Parathyroid adenoma (tissue), 2 donors: ENCODE measurements around the gene NALCN.

Source experiments
- H2AFZ ChIP-seq: fragments of 300-600 bp; sonication (generic); one replicate; pipeline ENCODE4 v1.7.0; 2017; ENCODE audit warnings: antibody characterized with exemption, mild to moderate bottlenecking
- H3K27ac ChIP-seq: fragments of 300-600 bp; sonication (generic); one replicate; pipeline ENCODE4 v1.7.0; 2017
- H3K27me3 ChIP-seq: fragments of 300-600 bp; sonication (generic); one replicate; pipeline ENCODE4 v1.7.0; 2017; ENCODE audit warnings: low read length; ENCODE audit not compliant: control insufficient read depth, insufficient read depth
- H3K36me3 ChIP-seq: fragments of 300-600 bp; sonication (generic); one replicate; pipeline ENCODE4 v1.7.0; 2017; ENCODE audit warnings: low read length; ENCODE audit not compliant: control insufficient read depth, insufficient read depth
- H3K4me1 ChIP-seq: fragments of 300-600 bp; sonication (generic); one replicate; pipeline ENCODE4 v1.7.0; 2017; ENCODE audit warnings: control low read depth
- H3K4me2 ChIP-seq: fragments of 300-600 bp; sonication (generic); one replicate; pipeline ENCODE4 v1.7.0; 2017; ENCODE audit warnings: low read length
- H3K4me3 ChIP-seq: fragments of 300-600 bp; sonication (generic); one replicate; pipeline ENCODE4 v1.7.0; 2017; ENCODE audit warnings: low read depth, low read length
- H3K79me2 ChIP-seq: fragments of 300-600 bp; sonication (generic); one replicate; pipeline ENCODE4 v1.7.0; 2017; ENCODE audit warnings: control low read depth
- H3K9ac ChIP-seq: fragments of 300-600 bp; sonication (generic); one replicate; pipeline ENCODE4 v1.7.0; 2017; ENCODE audit warnings: mild to moderate bottlenecking
- H3K9me3 ChIP-seq: fragments of 300-600 bp; sonication (generic); one replicate; pipeline ENCODE4 v1.7.0; 2017; ENCODE audit warnings: low read length; ENCODE audit not compliant: control insufficient read depth
- CTCF ChIP-seq: fragments of 300-600 bp; sonication (generic); IDR thresholded peaks from one replicate; pipeline ENCODE4 v1.7.0; 2017; ENCODE audit warnings: antibody characterized with exemption, mild to moderate bottlenecking
- donor health status: primary hyperparathyroidism.

Gene NALCN

GRCh38 chr13:101384929-101385328 lies 31.4 kb downstream of the NALCN start:
- H3K9me3 ChIP-seq, result no peaks in the 10 kb centered on the region
- no peak for TF ChIP-seq CTCF
- H2AFZ ChIP-seq, result no peak overlapping the region
- H3K27me3 ChIP-seq, result no peaks in the 10 kb centered on the region
- no peak overlapping the region for H3K4me3 ChIP-seq
- H3K27ac ChIP-seq, result no peak overlapping the region
- no peaks in the 10 kb centered on the region for H3K79me2 ChIP-seq
- no peaks in the 10 kb centered on the region for H3K36me3 ChIP-seq
- H3K4me2 ChIP-seq, result no peak overlapping the region
- no peak overlapping the region for H3K9ac ChIP-seq
- no peaks in the 10 kb centered on the region for H3K4me1 ChIP-seq

- no peak for TF ChIP-seq CTCF
- H2AFZ ChIP-seq, result no peak overlapping the region
- H3K27ac ChIP-seq, result no peak overlapping the region
- no peaks in the 10 kb centered on the region for H3K4me1 ChIP-seq
- H3K9me3 ChIP-seq, result no peaks in the 10 kb centered on the region
- no peaks in the 10 kb centered on the region for H3K27me3 ChIP-seq
- no peaks in the 10 kb centered on the region for H3K36me3 ChIP-seq
- no peak overlapping the region for H3K4me2 ChIP-seq
- no peak overlapping the region for H3K9ac ChIP-seq
- H3K4me3 ChIP-seq, result no peak overlapping the region
- no peaks in the 10 kb centered on the region for H3K79me2 ChIP-seq
Measured at GRCh38 chr13:101383595-101383994, 32.7 kb downstream of the NALCN start.

- Histone ChIP-seq H3K27ac (no peak overlapping the region), H3K4me2 (no peak overlapping the region), H3K36me3 (no peaks in the 10 kb centered on the region), H3K9me3 (no peaks in the 10 kb centered on the region), H3K27me3 (no peaks in the 10 kb centered on the region), H2AFZ (no peak overlapping the region), H3K4me1 (no peaks in the 10 kb centered on the region), H3K79me2 (no peaks in the 10 kb centered on the region), H3K9ac (no peak overlapping the region), H3K4me3 (no peak overlapping the region)
- no peak for TF ChIP-seq CTCF
Measured at GRCh38 chr13:101382701-101383100, 33.6 kb downstream of the NALCN start.

GRCh38 chr13:101382086-101382485 lies 34.2 kb downstream of the NALCN start:
- TF ChIP-seq CTCF, result no peak
- no peak overlapping the region for H3K27ac ChIP-seq

GRCh38 chr13:101360525-101360924 lies 55.8 kb downstream of the NALCN start:
- no peak overlapping the region for H3K27ac ChIP-seq
- H3K9ac ChIP-seq, result no peak overlapping the region
- H3K9me3 ChIP-seq, result no peaks in the 10 kb centered on the region
- no peaks in the 10 kb centered on the region for H3K27me3 ChIP-seq
- no peaks in the 10 kb centered on the region for H3K4me1 ChIP-seq
- no peaks in the 10 kb centered on the region for H3K79me2 ChIP-seq
- TF ChIP-seq CTCF, result no peak
- no peak overlapping the region for H2AFZ ChIP-seq
- no peak overlapping the region for H3K4me3 ChIP-seq
- H3K36me3 ChIP-seq, result no peaks in the 10 kb centered on the region
- H3K4me2 ChIP-seq, result no peak overlapping the region

More at GRCh38 chr13:101382086-101382485, 34.2 kb downstream of the NALCN start:
- H3K9ac ChIP-seq, result no peak overlapping the region
- H2AFZ ChIP-seq, result no peak overlapping the region
- no peaks in the 10 kb centered on the region for H3K79me2 ChIP-seq
- no peak overlapping the region for H3K4me2 ChIP-seq
- no peaks in the 10 kb centered on the region for H3K9me3 ChIP-seq
- H3K4me1 ChIP-seq, result no peaks in the 10 kb centered on the region
- no peaks in the 10 kb centered on the region for H3K27me3 ChIP-seq
- no peak overlapping the region for H3K4me3 ChIP-seq
- H3K36me3 ChIP-seq, result no peaks in the 10 kb centered on the region
